HL-60 (cell line): ENCODE data around the gene PAPPA2.
A peak's percentile ranks its signal among the peaks of the same experiment; 100 is the strongest.

Source experiments
- GABPA ChIP-seq: IDR thresholded peaks from 2 replicates; pipeline ENCODE4 v1.6.1; 2012; ENCODE audit warnings: low read depth
- POLR2AphosphoS5 ChIP-seq: IDR thresholded peaks from 2 replicates; pipeline ENCODE4 v1.6.1; 2012; ENCODE audit warnings: low read depth
- SPI1 ChIP-seq: IDR thresholded peaks from 2 replicates; pipeline ENCODE4 v1.6.1; 2012; ENCODE audit warnings: low read depth, mild to moderate bottlenecking, borderline replicate concordance
- TF ChIP-seq, protein P1 (sequence below): IDR thresholded peaks from one replicate; pipeline ENCODE4 v1.5.1; 2011; ENCODE audit warnings: low read length, control low read depth, inconsistent platforms; ENCODE audit not compliant: insufficient read depth
- TF ChIP-seq, protein P2 (sequence below): IDR thresholded peaks from 2 replicates; pipeline ENCODE4 v1.6.1; 2012; ENCODE audit warnings: low read depth; ENCODE audit not compliant: insufficient replicate concordance

DNA sequence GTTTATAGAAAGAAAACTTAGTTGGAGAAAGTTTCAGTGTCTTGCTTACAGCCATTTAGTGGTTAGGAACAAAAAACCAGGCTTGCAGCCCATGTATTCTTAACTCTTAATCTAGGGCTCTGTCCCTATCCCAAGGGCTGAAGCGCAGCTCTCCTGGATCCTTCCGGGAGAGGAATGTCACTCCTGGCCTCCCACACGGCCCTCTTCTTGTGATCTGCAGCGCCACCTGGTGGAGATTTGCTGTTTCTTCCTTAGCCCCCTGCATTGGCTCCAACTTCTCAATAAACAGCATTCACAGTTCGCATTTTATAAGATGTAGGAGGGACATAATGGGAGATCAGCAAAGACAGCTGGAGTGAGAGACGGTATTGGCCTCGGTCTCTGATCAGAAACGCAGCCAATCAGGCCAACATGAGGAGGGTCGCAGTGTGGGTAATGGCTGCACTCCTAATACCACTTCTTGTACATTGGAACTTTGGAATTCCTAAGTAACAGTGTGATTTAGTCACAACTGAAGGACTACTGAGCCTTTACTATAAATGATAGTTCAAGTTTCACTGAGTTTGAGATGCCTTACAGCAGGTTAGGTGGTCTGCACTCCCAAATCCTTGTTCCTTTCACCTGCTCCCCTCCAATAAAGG is 418.1 kb downstream of the PAPPA2 start:
- TF ChIP-seq POLR2AphosphoS5 (no peak), GABPA (no peak), SPI1 (no peak)
- TF ChIP-seq, protein P1, sequence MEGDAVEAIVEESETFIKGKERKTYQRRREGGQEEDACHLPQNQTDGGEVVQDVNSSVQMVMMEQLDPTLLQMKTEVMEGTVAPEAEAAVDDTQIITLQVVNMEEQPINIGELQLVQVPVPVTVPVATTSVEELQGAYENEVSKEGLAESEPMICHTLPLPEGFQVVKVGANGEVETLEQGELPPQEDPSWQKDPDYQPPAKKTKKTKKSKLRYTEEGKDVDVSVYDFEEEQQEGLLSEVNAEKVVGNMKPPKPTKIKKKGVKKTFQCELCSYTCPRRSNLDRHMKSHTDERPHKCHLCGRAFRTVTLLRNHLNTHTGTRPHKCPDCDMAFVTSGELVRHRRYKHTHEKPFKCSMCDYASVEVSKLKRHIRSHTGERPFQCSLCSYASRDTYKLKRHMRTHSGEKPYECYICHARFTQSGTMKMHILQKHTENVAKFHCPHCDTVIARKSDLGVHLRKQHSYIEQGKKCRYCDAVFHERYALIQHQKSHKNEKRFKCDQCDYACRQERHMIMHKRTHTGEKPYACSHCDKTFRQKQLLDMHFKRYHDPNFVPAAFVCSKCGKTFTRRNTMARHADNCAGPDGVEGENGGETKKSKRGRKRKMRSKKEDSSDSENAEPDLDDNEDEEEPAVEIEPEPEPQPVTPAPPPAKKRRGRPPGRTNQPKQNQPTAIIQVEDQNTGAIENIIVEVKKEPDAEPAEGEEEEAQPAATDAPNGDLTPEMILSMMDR, result peak; percentile 56
- TF ChIP-seq, protein P2, sequence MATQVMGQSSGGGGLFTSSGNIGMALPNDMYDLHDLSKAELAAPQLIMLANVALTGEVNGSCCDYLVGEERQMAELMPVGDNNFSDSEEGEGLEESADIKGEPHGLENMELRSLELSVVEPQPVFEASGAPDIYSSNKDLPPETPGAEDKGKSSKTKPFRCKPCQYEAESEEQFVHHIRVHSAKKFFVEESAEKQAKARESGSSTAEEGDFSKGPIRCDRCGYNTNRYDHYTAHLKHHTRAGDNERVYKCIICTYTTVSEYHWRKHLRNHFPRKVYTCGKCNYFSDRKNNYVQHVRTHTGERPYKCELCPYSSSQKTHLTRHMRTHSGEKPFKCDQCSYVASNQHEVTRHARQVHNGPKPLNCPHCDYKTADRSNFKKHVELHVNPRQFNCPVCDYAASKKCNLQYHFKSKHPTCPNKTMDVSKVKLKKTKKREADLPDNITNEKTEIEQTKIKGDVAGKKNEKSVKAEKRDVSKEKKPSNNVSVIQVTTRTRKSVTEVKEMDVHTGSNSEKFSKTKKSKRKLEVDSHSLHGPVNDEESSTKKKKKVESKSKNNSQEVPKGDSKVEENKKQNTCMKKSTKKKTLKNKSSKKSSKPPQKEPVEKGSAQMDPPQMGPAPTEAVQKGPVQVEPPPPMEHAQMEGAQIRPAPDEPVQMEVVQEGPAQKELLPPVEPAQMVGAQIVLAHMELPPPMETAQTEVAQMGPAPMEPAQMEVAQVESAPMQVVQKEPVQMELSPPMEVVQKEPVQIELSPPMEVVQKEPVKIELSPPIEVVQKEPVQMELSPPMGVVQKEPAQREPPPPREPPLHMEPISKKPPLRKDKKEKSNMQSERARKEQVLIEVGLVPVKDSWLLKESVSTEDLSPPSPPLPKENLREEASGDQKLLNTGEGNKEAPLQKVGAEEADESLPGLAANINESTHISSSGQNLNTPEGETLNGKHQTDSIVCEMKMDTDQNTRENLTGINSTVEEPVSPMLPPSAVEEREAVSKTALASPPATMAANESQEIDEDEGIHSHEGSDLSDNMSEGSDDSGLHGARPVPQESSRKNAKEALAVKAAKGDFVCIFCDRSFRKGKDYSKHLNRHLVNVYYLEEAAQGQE, result no peak
